ENCODE measurements around the gene TMED7.

Gene TMED7

DNA sequence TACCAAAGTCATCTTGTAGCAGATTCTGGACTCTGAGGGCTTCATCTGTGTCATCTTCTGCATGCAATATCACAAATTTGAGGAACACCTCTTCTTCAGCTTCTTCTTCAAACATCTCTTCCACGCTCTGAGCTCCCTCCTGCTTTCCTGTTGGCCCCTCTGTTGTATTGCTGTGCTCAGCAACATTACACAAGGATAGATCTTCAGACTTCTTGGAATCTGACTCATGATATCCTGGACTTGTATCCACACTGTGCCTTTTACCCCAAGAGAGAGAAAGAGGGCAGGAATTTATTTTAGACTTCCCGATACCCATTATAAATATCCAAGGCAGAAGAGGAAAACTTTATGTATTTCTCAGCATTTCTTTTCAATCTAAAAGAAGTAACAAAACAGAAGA lies 44.9 kb downstream of the TMED7 start:
- DNase-seq (ENCODE audit: extremely low read depth, low read depth): no peak
- TF ChIP-seq, protein P1, sequence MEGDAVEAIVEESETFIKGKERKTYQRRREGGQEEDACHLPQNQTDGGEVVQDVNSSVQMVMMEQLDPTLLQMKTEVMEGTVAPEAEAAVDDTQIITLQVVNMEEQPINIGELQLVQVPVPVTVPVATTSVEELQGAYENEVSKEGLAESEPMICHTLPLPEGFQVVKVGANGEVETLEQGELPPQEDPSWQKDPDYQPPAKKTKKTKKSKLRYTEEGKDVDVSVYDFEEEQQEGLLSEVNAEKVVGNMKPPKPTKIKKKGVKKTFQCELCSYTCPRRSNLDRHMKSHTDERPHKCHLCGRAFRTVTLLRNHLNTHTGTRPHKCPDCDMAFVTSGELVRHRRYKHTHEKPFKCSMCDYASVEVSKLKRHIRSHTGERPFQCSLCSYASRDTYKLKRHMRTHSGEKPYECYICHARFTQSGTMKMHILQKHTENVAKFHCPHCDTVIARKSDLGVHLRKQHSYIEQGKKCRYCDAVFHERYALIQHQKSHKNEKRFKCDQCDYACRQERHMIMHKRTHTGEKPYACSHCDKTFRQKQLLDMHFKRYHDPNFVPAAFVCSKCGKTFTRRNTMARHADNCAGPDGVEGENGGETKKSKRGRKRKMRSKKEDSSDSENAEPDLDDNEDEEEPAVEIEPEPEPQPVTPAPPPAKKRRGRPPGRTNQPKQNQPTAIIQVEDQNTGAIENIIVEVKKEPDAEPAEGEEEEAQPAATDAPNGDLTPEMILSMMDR (IDR thresholded peaks at IDR 0.05; ENCODE audit: low read depth, low read length): no peak

GRCh38 chr5:115579747-115580173 lies 46.1 kb downstream of the TMED7 start:
- no peak for DNase-seq (ENCODE audit: extremely low read depth, low read depth)

GRCh38 chr5:115579216-115579615 lies 46.6 kb downstream of the TMED7 start:
- DNase-seq (ENCODE audit: extremely low read depth, low read depth): no peak

More at GRCh38 chr5:115579747-115580173, 46.1 kb downstream of the TMED7 start:
- TF ChIP-seq, protein P1 (IDR thresholded peaks at IDR 0.05; ENCODE audit: low read depth, low read length): no peak

GRCh38 chr5:115578657-115579056 lies 47.2 kb downstream of the TMED7 start:
- DNase-seq (ENCODE audit: extremely low read depth, low read depth): no peak
- TF ChIP-seq, protein P1 (IDR thresholded peaks at IDR 0.05; ENCODE audit: low read depth, low read length): no peak

More at GRCh38 chr5:115579216-115579615, 46.6 kb downstream of the TMED7 start:
- TF ChIP-seq, protein P1 (IDR thresholded peaks at IDR 0.05; ENCODE audit: low read depth, low read length): no peak

- no peak for DNase-seq (ENCODE audit: extremely low read depth, low read depth)
- TF ChIP-seq, protein P1 (IDR thresholded peaks at IDR 0.05; ENCODE audit: low read depth, low read length): no peak
These were observed 48.1 kb downstream of the TMED7 start for GRCh38 chr5:115577741-115578140.

GRCh38 chr5:115577329-115577728 lies 48.5 kb downstream of the TMED7 start:
- no peak for DNase-seq (ENCODE audit: extremely low read depth, low read depth)

GRCh38 chr5:115575167-115576070 lies 50.4 kb downstream of the TMED7 start:
- TF ChIP-seq, protein P1 (IDR thresholded peaks at IDR 0.05; ENCODE audit: low read depth, low read length): no peak
- no peak for DNase-seq (ENCODE audit: extremely low read depth, low read depth)

More at GRCh38 chr5:115577329-115577728, 48.5 kb downstream of the TMED7 start:
- TF ChIP-seq, protein P1 (IDR thresholded peaks at IDR 0.05; ENCODE audit: low read depth, low read length): no peak

Measured in AG09319 (cell line).